HepG2 (cell line): ENCODE measurements around the gene LARP4.

Experiments
- CHCHD3 ChIP-seq: sonication (generic); formaldehyde crosslinking; IDR thresholded peaks from 2 replicates; pipeline ENCODE4 v1.8.0; 2022; ENCODE audit warnings: mild to moderate bottlenecking, missing genetic modification reagents, moderate library complexity
- ELF1 ChIP-seq: sonication (generic); formaldehyde crosslinking; IDR thresholded peaks from 2 replicates; pipeline ENCODE4 v1.4.0; 2020; ENCODE audit warnings: missing genetic modification reagents
- HMG20A ChIP-seq: IDR thresholded peaks from 2 replicates; pipeline ENCODE4 v1.6.1; 2016; ENCODE audit warnings: borderline replicate concordance
- RAD51 ChIP-seq: fragments of 450-650 bp; IDR thresholded peaks from 2 replicates; pipeline ENCODE4 v1.6.1; 2016; ENCODE audit warnings: borderline replicate concordance
- RBM22 ChIP-seq: fragments of 200-400 bp; formaldehyde crosslinking; optimal IDR thresholded peaks from 2 replicates; pipeline ENCODE3; 2017; ENCODE audit warnings: mild to moderate bottlenecking, low read length, moderate library complexity
- TF ChIP-seq, protein P1 (sequence below): sonication (generic); formaldehyde crosslinking; IDR thresholded peaks from 2 replicates; pipeline ENCODE4 v1.5.0; 2020; ENCODE audit warnings: mild to moderate bottlenecking, missing genetic modification reagents, moderate library complexity
- TF ChIP-seq, protein P2 (sequence below): sonication (generic); formaldehyde crosslinking; conservative IDR thresholded peaks from 2 replicates; pipeline ENCODE4 v1.4.0; 2020; ENCODE audit warnings: missing genetic modification reagents

- TF ChIP-seq, protein P1, sequence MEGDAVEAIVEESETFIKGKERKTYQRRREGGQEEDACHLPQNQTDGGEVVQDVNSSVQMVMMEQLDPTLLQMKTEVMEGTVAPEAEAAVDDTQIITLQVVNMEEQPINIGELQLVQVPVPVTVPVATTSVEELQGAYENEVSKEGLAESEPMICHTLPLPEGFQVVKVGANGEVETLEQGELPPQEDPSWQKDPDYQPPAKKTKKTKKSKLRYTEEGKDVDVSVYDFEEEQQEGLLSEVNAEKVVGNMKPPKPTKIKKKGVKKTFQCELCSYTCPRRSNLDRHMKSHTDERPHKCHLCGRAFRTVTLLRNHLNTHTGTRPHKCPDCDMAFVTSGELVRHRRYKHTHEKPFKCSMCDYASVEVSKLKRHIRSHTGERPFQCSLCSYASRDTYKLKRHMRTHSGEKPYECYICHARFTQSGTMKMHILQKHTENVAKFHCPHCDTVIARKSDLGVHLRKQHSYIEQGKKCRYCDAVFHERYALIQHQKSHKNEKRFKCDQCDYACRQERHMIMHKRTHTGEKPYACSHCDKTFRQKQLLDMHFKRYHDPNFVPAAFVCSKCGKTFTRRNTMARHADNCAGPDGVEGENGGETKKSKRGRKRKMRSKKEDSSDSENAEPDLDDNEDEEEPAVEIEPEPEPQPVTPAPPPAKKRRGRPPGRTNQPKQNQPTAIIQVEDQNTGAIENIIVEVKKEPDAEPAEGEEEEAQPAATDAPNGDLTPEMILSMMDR (CRISPR knock-in tag), result no peak
- TF ChIP-seq RAD51, result no peak
- TF ChIP-seq RBM22, result no peak
- no peak for TF ChIP-seq CHCHD3 (CRISPR knock-in tag)
- no peak for TF ChIP-seq ELF1 (CRISPR knock-in tag)
- TF ChIP-seq, protein P2, sequence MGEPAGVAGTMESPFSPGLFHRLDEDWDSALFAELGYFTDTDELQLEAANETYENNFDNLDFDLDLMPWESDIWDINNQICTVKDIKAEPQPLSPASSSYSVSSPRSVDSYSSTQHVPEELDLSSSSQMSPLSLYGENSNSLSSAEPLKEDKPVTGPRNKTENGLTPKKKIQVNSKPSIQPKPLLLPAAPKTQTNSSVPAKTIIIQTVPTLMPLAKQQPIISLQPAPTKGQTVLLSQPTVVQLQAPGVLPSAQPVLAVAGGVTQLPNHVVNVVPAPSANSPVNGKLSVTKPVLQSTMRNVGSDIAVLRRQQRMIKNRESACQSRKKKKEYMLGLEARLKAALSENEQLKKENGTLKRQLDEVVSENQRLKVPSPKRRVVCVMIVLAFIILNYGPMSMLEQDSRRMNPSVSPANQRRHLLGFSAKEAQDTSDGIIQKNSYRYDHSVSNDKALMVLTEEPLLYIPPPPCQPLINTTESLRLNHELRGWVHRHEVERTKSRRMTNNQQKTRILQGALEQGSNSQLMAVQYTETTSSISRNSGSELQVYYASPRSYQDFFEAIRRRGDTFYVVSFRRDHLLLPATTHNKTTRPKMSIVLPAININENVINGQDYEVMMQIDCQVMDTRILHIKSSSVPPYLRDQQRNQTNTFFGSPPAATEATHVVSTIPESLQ (CRISPR knock-in tag), result no peak
- no peak for TF ChIP-seq HMG20A (CRISPR knock-in tag)
Observed at GRCh38 chr12:50488801-50489200, 88.1 kb downstream of the LARP4 start.
